Ovary (tissue), 3 donors: ENCODE measurements around the gene DOCK2.

Experiments used
- EP300 ChIP-seq: sonication (generic); formaldehyde crosslinking; IDR thresholded peaks from one replicate; pipeline ENCODE4 v1.6.1; 2017; ENCODE audit warnings: antibody characterized with exemption
- POLR2A ChIP-seq: fragments of 450-650 bp; IDR thresholded peaks from one replicate; pipeline ENCODE4 v1.6.1; 2017; ENCODE audit warnings: antibody characterized with exemption, mild to moderate bottlenecking, moderate library complexity
- TF ChIP-seq, protein P1 (sequence below), 3 donors: fragments of 450-650 bp in 2 of 3; fragments of 200-600 bp in 1 of 3; IDR thresholded peaks; one replicate each; pipeline versions ENCODE4 v1.5.1 to v1.8.0; 2016 to 2022; ENCODE audit warnings: antibody characterized with exemption in 3 of 3, mild to moderate bottlenecking in 1 of 3
- donor health status: DM: no; HTN: no; CAD: no.

DNA sequence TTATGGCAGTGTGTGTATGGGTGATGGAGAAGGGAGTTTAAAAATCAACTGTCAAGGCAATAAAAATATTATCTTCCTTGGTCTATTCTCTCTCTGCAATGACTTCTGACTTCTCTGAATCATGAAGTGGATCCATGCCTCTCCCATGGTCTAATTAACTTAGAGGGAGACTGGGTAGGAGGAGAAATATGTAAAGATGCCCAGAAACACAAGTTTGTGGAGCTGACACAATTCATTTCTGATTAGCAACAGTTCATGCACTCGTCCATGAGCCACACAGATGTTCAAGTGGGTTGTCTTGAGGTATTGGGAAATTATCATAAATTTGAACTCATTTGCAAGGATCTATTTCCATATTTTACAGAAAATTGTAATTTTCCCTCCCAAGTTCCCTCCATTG, 305.1 kb downstream of the DOCK2 start:
- no peak for TF ChIP-seq POLR2A
- TF ChIP-seq, protein P1, sequence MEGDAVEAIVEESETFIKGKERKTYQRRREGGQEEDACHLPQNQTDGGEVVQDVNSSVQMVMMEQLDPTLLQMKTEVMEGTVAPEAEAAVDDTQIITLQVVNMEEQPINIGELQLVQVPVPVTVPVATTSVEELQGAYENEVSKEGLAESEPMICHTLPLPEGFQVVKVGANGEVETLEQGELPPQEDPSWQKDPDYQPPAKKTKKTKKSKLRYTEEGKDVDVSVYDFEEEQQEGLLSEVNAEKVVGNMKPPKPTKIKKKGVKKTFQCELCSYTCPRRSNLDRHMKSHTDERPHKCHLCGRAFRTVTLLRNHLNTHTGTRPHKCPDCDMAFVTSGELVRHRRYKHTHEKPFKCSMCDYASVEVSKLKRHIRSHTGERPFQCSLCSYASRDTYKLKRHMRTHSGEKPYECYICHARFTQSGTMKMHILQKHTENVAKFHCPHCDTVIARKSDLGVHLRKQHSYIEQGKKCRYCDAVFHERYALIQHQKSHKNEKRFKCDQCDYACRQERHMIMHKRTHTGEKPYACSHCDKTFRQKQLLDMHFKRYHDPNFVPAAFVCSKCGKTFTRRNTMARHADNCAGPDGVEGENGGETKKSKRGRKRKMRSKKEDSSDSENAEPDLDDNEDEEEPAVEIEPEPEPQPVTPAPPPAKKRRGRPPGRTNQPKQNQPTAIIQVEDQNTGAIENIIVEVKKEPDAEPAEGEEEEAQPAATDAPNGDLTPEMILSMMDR (IDR thresholded peaks at IDR 0.05), result no peak
- TF ChIP-seq EP300, result no peak
